Lower lobe of right lung (tissue), 2 donors: ENCODE results near the gene SMYD3. TPM values are rescaled to one million over a fixed set of nuclear protein-coding genes. Genes with fewer than 3 reads are reported as not detected.
A peak's percentile ranks its signal among the peaks of the same experiment; 100 is the strongest.

Experiments used
- ATAC-seq, 2 donors: fragments of 200-7000 bp; cut with Tn5 transposase; one replicate each; pipeline ENCODE4 v1.9.1; 2020 to 2022; ENCODE audit warnings: mild to moderate bottlenecking in 2 of 2, moderate library complexity in 2 of 2
- DNase-seq: peaks from one replicate; pipeline ENCODE4 v3.0.0-alpha.2; 2020
- H3K27ac ChIP-seq: fragments of 200-600 bp; one replicate; pipeline ENCODE4 v1.8.0; 2022
- H3K27me3 ChIP-seq: fragments of 200-600 bp; one replicate; pipeline ENCODE4 v1.8.0; 2022; ENCODE audit warnings: low read depth
- H3K36me3 ChIP-seq: fragments of 200-600 bp; one replicate; pipeline ENCODE4 v1.8.0; 2022; ENCODE audit warnings: mild to moderate bottlenecking
- H3K4me1 ChIP-seq: fragments of 200-600 bp; one replicate; pipeline ENCODE4 v1.8.0; 2022
- H3K4me3 ChIP-seq: fragments of 200-600 bp; one replicate; pipeline ENCODE4 v1.8.0; 2022; ENCODE audit warnings: mild to moderate bottlenecking
- H3K9me3 ChIP-seq: fragments of 200-600 bp; one replicate; pipeline ENCODE4 v1.8.0; 2022
- intact Hi-C: fragments of 100-400 bp; cut with DNase I; formaldehyde crosslinking; loops from one replicate; pipeline ENCODE4 v1.11.0; 2022
- total RNA-seq: library from RNA; stranded (reverse); fragmentation: NEBNext Ultra II Directional; extraction: Animal tissue kit (Norgen Biotek cat#: 25700); gene quantifications from one replicate; pipeline ENCODE4 v1.2.1, GENCODE V29; 2021
- TF ChIP-seq, protein P1 (sequence below): fragments of 200-600 bp; IDR thresholded peaks from one replicate; pipeline ENCODE4 v1.8.0; 2022; ENCODE audit warnings: antibody characterized with exemption, mild to moderate bottlenecking
- donor health status: DM: no; HTN: yes; CAD: no; lungs with severe emphysema.

SMYD3 gene
- total RNA-seq, 1 donor from 2014 or later = 20.5 TPM

DNA sequence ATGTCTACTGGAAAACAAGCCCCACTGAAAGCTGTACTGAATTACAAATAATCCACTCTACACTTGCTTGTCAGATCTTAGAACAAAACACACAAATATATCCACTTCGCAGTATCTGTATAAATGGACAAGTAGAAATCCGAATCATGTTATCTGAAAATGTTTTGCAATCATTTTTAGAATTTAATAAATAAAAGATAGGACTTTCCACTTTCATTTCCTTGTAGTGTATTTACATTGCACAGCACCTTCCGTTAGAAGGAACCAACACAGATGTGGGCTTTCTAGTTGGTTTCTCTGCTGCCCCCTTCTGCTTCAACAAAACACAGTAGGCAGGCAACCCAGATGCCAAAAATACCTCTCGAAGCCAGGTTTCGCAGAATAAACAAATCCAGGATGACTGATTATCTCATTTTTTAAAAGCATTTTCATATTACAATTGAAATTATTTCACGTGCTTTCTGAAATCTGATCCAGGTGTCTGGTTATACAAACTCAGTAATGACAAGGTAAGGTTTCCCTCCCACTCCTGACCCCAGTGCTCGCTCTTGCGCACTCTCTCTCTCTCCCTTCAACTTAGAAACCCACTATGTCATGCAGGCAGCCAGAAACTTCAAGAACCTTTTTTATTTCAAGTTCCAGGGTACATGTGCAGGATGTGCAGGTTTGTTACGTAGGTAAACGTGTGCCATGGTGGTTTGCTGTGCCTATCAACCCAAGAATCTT lies 389.9 kb downstream of the SMYD3 start:
- H3K4me3 ChIP-seq = no peak overlapping the region
- no peaks in the 10 kb centered on the region for H3K36me3 ChIP-seq
- TF ChIP-seq, protein P1, sequence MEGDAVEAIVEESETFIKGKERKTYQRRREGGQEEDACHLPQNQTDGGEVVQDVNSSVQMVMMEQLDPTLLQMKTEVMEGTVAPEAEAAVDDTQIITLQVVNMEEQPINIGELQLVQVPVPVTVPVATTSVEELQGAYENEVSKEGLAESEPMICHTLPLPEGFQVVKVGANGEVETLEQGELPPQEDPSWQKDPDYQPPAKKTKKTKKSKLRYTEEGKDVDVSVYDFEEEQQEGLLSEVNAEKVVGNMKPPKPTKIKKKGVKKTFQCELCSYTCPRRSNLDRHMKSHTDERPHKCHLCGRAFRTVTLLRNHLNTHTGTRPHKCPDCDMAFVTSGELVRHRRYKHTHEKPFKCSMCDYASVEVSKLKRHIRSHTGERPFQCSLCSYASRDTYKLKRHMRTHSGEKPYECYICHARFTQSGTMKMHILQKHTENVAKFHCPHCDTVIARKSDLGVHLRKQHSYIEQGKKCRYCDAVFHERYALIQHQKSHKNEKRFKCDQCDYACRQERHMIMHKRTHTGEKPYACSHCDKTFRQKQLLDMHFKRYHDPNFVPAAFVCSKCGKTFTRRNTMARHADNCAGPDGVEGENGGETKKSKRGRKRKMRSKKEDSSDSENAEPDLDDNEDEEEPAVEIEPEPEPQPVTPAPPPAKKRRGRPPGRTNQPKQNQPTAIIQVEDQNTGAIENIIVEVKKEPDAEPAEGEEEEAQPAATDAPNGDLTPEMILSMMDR = peak; percentile 55
- DNase-seq (no peak), ATAC-seq (peak; percentile 84 to 88)
- H3K27ac ChIP-seq = no peak overlapping the region
- no peaks in the 10 kb centered on the region for H3K27me3 ChIP-seq
- intact Hi-C loops = no loop called here
- H3K4me1 ChIP-seq = peaks cover 8% of the 10 kb centered on the region
- no peaks in the 10 kb centered on the region for H3K9me3 ChIP-seq

DNA sequence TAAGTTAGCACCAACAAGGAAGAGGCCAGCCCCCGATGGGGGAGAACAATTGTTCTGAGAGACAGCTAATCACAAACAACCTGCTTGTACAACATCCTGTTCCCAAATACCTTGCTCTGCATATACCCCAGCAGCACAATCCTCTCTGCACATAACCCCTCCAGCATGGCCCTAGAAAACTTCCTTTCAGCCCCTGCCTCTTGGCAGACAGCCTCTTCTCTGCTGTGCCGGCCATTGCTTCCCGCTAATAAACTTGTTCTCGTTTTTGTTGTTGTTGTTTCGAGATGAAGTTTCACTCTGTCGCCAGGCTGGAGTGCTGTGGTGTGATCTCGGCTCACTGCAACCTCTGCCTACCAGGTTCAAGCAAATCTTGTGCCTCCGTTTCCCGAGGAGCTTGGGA lies 392.7 kb downstream of the SMYD3 start:
- Histone ChIP-seq H3K27me3 (no peaks in the 10 kb centered on the region), H3K9me3 (no peaks in the 10 kb centered on the region), H3K27ac (peak overlapping the region; percentile 42), H3K4me1 (peaks cover 8% of the 10 kb centered on the region), H3K4me3 (no peak overlapping the region), H3K36me3 (no peaks in the 10 kb centered on the region)
- DNase-seq (no peak), ATAC-seq (no peak)
- intact Hi-C loops = no loop called here
- TF ChIP-seq, protein P1 = no peak

DNA sequence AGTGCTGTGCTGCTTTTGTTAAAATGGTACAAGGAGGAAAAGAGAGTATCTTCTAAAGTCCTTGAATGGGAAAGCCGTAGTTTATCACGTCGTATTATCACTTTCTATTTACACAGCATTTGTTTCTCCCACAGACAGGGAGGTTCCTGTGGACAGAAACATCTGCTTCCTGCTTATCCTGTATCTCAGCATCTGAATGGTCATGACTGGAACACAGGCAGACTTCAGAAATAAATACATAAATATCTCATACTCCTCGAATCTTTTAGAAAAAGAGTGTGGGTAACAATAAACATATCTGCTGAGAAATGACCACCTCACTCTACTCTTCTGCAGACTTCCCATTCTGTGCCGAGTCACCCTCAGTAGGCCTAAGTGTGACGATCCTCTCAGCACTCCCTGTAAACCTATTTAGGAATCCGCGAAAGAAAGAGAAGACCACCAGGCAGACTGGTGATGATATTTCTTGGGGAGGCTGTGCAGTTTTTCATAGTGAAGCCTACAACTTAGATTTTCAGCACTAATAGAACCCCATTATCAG lies 393.5 kb downstream of the SMYD3 start:
- no peak for DNase-seq
- Histone ChIP-seq H3K36me3 (no peaks in the 10 kb centered on the region), H3K4me3 (no peak overlapping the region), H3K27me3 (no peaks in the 10 kb centered on the region), H3K9me3 (no peaks in the 10 kb centered on the region), H3K27ac (peak overlapping the region; percentile 42), H3K4me1 (peaks cover 8% of the 10 kb centered on the region)
- ATAC-seq = peak in 1 of 2 donors; percentile 19
- TF ChIP-seq, protein P1 = no peak
- intact Hi-C loops = no loop called here

DNA sequence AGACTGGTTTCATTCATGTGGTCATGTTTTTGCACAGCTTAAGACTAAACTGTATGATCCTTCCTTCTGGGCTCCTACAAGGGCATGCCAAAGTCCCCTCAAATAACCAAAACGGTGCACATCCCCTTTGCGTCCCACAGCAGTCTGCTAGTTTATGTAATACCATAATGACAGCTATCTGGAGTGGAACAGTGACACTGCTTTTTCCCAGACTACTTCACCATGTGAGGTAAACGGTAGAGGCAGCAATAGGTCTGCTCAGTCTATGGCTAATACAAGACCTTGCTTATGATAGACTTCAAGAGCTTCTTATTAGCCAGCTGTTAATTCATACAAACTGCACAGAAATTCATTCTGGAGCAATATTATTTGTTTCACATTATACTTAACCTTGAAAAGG lies 395.5 kb downstream of the SMYD3 start:
- H3K36me3 ChIP-seq = no peaks in the 10 kb centered on the region
- intact Hi-C loops = no loop called here

DNA sequence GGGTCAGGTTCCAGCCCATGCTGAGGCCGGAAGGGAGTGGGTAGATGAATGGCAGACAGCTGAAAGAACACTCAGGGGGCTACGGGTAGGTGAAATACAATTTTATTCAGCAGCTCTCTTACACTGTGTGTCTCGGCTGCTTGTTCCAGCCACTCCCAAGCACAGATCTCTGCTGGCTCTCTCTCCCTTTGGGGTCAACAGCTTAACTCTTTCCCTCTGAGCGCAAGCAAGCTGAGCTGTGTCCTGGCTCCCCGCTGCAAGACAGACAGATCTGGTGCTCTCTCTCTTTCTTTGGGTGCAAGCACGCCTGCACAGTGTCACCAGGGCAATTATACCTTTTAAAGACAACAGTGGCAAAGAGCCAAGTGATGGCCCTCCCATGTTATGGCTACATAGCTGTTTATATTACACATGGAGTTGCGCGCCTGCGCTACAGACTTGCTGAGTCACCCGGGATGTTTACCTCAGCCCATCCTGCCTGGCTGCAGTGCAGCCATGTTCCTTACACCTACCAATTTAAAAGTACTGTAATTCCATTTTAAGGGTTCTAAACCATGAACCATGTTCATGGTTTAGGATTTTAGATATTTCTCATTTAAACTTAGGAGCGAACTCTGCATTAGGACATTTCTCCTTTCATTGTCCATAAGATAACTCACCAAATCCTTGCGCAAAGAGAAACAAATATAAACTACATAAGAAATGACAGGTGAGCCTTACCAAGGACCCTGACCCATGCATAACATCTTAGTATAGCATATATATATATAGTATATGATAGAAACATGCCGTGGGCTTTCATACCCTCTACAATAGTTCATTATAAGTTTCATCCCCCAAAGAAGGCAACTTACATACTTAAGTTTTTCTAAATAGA lies 396.5 kb downstream of the SMYD3 start:
- intact Hi-C loops = no loop called here
- ATAC-seq = peak in 1 of 2 donors; percentile 15

More for the DNA sequence above, 395.5 kb downstream of the SMYD3 start:
- Histone ChIP-seq H3K27me3 (no peaks in the 10 kb centered on the region), H3K9me3 (no peaks in the 10 kb centered on the region), H3K4me1 (peaks cover 3% of the 10 kb centered on the region), H3K4me3 (no peak overlapping the region), H3K27ac (no peak overlapping the region)
- TF ChIP-seq, protein P1 = no peak
- ATAC-seq (no peak), DNase-seq (no peak)

More for the DNA sequence above, 396.5 kb downstream of the SMYD3 start:
- Histone ChIP-seq H3K27me3 (no peaks in the 10 kb centered on the region), H3K27ac (peak overlapping the region; percentile 42), H3K4me3 (no peak overlapping the region), H3K36me3 (no peaks in the 10 kb centered on the region), H3K4me1 (no peaks in the 10 kb centered on the region), H3K9me3 (no peaks in the 10 kb centered on the region)
- DNase-seq = no peak
- TF ChIP-seq, protein P1 = no peak
